ENCODE results near the gene MYO16.

DNA sequence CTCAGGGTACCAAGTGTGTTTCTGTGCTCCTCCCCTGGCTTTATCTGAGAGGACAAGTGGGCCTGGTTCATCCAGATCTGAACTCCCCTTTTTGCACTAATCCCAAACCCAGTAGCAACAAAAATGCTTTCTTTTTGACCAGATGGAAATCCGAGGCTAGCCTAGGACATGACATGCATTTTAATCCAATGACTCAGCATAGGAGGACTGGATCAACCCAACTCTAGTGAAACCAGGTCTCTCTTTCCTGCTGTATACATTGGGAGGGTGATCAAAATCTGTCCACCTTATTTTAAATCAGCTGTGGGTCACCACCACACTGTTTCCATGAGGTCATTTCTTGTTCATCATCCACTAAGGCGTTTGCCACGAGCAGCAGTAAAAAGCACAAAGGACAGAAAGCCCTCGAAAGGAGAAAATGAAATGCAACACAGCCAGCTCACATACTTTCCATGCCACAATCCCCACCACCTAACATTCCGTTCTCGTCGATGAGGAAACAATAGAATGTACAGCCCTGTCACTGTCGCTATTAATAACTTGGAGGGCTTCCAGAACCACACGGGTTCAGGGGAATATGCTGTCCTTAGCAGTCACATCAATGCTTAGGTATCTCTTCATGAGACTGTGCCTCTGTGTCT, 614.0 kb downstream of the MYO16 start:
- TF ChIP-seq, protein P1, sequence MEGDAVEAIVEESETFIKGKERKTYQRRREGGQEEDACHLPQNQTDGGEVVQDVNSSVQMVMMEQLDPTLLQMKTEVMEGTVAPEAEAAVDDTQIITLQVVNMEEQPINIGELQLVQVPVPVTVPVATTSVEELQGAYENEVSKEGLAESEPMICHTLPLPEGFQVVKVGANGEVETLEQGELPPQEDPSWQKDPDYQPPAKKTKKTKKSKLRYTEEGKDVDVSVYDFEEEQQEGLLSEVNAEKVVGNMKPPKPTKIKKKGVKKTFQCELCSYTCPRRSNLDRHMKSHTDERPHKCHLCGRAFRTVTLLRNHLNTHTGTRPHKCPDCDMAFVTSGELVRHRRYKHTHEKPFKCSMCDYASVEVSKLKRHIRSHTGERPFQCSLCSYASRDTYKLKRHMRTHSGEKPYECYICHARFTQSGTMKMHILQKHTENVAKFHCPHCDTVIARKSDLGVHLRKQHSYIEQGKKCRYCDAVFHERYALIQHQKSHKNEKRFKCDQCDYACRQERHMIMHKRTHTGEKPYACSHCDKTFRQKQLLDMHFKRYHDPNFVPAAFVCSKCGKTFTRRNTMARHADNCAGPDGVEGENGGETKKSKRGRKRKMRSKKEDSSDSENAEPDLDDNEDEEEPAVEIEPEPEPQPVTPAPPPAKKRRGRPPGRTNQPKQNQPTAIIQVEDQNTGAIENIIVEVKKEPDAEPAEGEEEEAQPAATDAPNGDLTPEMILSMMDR (IDR thresholded peaks at IDR 0.05) = no peak
- TF ChIP-seq POLR2AphosphoS5 (IDR thresholded peaks at IDR 0.05) = peak in 2 of 3 donors; percentile 40 to 49

Measured in breast epithelium (tissue), 3 donors.